GM12875 (cell line): Measurements from ENCODE around the gene DZIP1.
"Not testable (repeated sequence)": the region's sequence is repeated elsewhere in the genome, so short reads cannot be mapped to it uniquely, and the experiment has no call there.

Source experiments
- H3K4me3 ChIP-seq: one replicate; pipeline ENCODE4 v1.5.1; 2011; ENCODE audit warnings: low read depth, low read length, control low read depth
- CTCF ChIP-seq: IDR thresholded peaks from 2 replicates; pipeline ENCODE4 v1.5.1; 2011; ENCODE audit warnings: low read depth, mild to moderate bottlenecking, control low read depth, inconsistent platforms, low read length, moderate library complexity, borderline replicate concordance; ENCODE audit not compliant: insufficient read depth

DZIP1 gene

GRCh38 chr13:95644601-95645052 lies at the start of gene DZIP1:
DZIP1 (minus strand) TSS chr13:95644706; CDS start chr13:95642029, 2,677 bp downstream.
- TF ChIP-seq CTCF, result no peak
- peak within 1 kb of the TSS; percentile 66 for H3K4me3 ChIP-seq

GRCh38 chr13:95690986-95691385 lies 46.5 kb upstream of the DZIP1 start:
- not testable (repeated sequence) for H3K4me3 ChIP-seq

GRCh38 chr13:95689582-95689926 lies 45.0 kb upstream of the DZIP1 start:
- H3K4me3 ChIP-seq, result no peak overlapping the region
- TF ChIP-seq CTCF, result no peak

GRCh38 chr13:95684960-95685359 lies 40.5 kb upstream of the DZIP1 start:
- not testable (repeated sequence) for H3K4me3 ChIP-seq

GRCh38 chr13:95684418-95684817 lies 39.9 kb upstream of the DZIP1 start:
- TF ChIP-seq CTCF, result no peak

GRCh38 chr13:95679722-95680121 lies 35.2 kb upstream of the DZIP1 start:
- no peak for TF ChIP-seq CTCF
- no peak overlapping the region for H3K4me3 ChIP-seq

More at GRCh38 chr13:95684418-95684817, 39.9 kb upstream of the DZIP1 start:
- no peak overlapping the region for H3K4me3 ChIP-seq

GRCh38 chr13:95678967-95679366 lies 34.5 kb upstream of the DZIP1 start:
- H3K4me3 ChIP-seq, result no peak overlapping the region
- no peak for TF ChIP-seq CTCF

GRCh38 chr13:95677564-95678266 lies 33.2 kb upstream of the DZIP1 start:
- no peak for TF ChIP-seq CTCF
- H3K4me3 ChIP-seq, result peak overlapping the region; percentile 92
